Measurements from ENCODE around the gene UBE2H. TPM values are rescaled to one million over a fixed set of nuclear protein-coding genes. Genes with fewer than 3 reads are reported as not detected.

Gene UBE2H
- 10 to 100 TPM; 63.5 to 98.0 (median 71.5) TPM for total RNA-seq
- polyA plus RNA-seq, result 10 to 100 TPM; 13.5 to 22.2 (median 15.2) TPM
- long read RNA-seq, donor 1, full-length matches to known transcripts, result 29 of 29 reads
- long read RNA-seq, donor 1, partial matches to known transcripts, result 0 of 29 reads
- long read RNA-seq, donor 1, other reads (novel, unspliced or antisense), result 0 of 29 reads
- long read RNA-seq, donor 2, full-length matches to known transcripts, result 29 of 38 reads
- long read RNA-seq, donor 2, partial matches to known transcripts, result 9 of 38 reads
- long read RNA-seq, donor 2, other reads (novel, unspliced or antisense), result 0 of 38 reads

GRCh38 chr7:129952653-129953560 is at the start of gene UBE2H:
Gene UBE2H (minus strand): TSS chr7:129952960. CDS start chr7:129952555, 405 bp downstream.
- 6 to 10% (median 8%) methylated on average over 37 to 58 of the region's 58 CpGs for WGBS, 5 donors
- H3K4me1 ChIP-seq, result peaks cover 23 to 47% (median 39%) of the 10 kb centered on the region in 6 donors
- intact Hi-C loops (cut with DNase I; ENCODE audit: low total_unique reads), result no loop called here
- peak within 1 kb of the TSS; percentile 93 to 99 (median 98) for H3K27ac ChIP-seq
- peak; percentile 99 for TF ChIP-seq POLR2AphosphoS5 (IDR thresholded peaks at IDR 0.05)
- TF ChIP-seq POLR2A (IDR thresholded peaks at IDR 0.05), result peak; percentile 63 to 93 (median 81)
- peak in 1 of 11 experiments; percentile 21 for TF ChIP-seq CTCF (IDR thresholded peaks at IDR 0.05 in 8 of 11, conservative IDR thresholded peaks at IDR 0.05 in 3 of 11)
- H3K4me3 ChIP-seq, result peak within 1 kb of the TSS; percentile 67 to 95 (median 82)
- H3K27me3 ChIP-seq (replicated peaks in 1 of 7), result no peaks in the 10 kb centered on the region
- H3K9me3 ChIP-seq, result no peaks in the 10 kb centered on the region
- H3K36me3 ChIP-seq, result peaks cover 0 to 6% (median 0%) of the 10 kb centered on the region in 6 donors
- peak; percentile 97 for DNase-seq

GRCh38 chr7:129998446-129998845 is 45.7 kb upstream of the UBE2H start:
- Histone ChIP-seq H3K27ac (no peak overlapping the region), H3K27me3 (replicated peaks in 1 of 7) (no peaks in the 10 kb centered on the region), H3K4me3 (no peak overlapping the region), H3K9me3 (no peaks in the 10 kb centered on the region), H3K36me3 (no peaks in the 10 kb centered on the region), H3K4me1 (no peaks in the 10 kb centered on the region)
- WGBS, 5 donors, result 86 to 94% (median 89%) methylated on average over 5 of the region's 5 CpGs
- TF ChIP-seq POLR2A (IDR thresholded peaks at IDR 0.05) (no peak), CTCF (IDR thresholded peaks at IDR 0.05 in 8 of 11, conservative IDR thresholded peaks at IDR 0.05 in 3 of 11) (no peak), POLR2AphosphoS5 (IDR thresholded peaks at IDR 0.05) (no peak)
- DNase-seq, result no peak
- intact Hi-C loops (cut with DNase I; ENCODE audit: low total_unique reads), result no loop called here

GRCh38 chr7:129997285-129997684 is 44.5 kb upstream of the UBE2H start:
- intact Hi-C loops (cut with DNase I; ENCODE audit: low total_unique reads), result no loop called here
- TF ChIP-seq CTCF (IDR thresholded peaks at IDR 0.05 in 8 of 11, conservative IDR thresholded peaks at IDR 0.05 in 3 of 11), result no peak
- no peak for TF ChIP-seq POLR2A (IDR thresholded peaks at IDR 0.05)
- no peak for TF ChIP-seq POLR2AphosphoS5 (IDR thresholded peaks at IDR 0.05)
- no peaks in the 10 kb centered on the region for H3K9me3 ChIP-seq
- H3K27ac ChIP-seq, result no peak overlapping the region
- H3K4me1 ChIP-seq, result no peaks in the 10 kb centered on the region
- 69 to 75% (median 73%) methylated on average over 5 of the region's 5 CpGs for WGBS, 5 donors
- H3K4me3 ChIP-seq, result no peak overlapping the region
- H3K36me3 ChIP-seq, result no peaks in the 10 kb centered on the region
- DNase-seq, result no peak
- no peaks in the 10 kb centered on the region for H3K27me3 ChIP-seq (replicated peaks in 1 of 7)

DNA sequence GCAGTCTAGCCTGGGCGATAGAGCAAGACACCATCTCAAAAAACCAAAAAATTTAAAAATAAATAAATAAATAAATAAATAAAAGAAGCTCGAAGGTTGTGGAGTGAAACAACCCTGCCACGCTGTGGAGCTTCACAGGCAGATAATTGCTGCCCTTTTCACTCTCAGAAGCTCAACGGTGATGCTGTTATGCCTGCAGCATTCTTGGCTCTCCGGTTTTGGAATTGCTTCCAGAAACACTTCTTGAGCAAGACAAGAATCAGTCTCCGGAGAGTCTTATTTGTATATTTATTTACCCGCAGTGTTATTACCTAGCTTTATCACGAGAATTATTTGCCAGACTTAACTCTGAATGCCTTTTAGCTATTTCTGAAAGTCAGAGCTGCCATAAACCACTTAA is 40.5 kb upstream of the UBE2H start:
- no peaks in the 10 kb centered on the region for H3K27me3 ChIP-seq (replicated peaks in 1 of 7)
- no peak overlapping the region for H3K27ac ChIP-seq
- no peaks in the 10 kb centered on the region for H3K36me3 ChIP-seq
- WGBS, 5 donors, result 86 to 94% (median 91%) methylated on average over 8 of the region's 8 CpGs
- TF ChIP-seq CTCF (IDR thresholded peaks at IDR 0.05 in 8 of 11, conservative IDR thresholded peaks at IDR 0.05 in 3 of 11), result no peak
- TF ChIP-seq POLR2A (IDR thresholded peaks at IDR 0.05), result no peak
- TF ChIP-seq POLR2AphosphoS5 (IDR thresholded peaks at IDR 0.05), result no peak
- DNase-seq, result no peak
- peaks cover 0 to 18% (median 0%) of the 10 kb centered on the region in 6 donors for H3K4me1 ChIP-seq
- H3K9me3 ChIP-seq, result no peaks in the 10 kb centered on the region
- intact Hi-C loops (cut with DNase I; ENCODE audit: low total_unique reads), result no loop called here
- H3K4me3 ChIP-seq, result no peak overlapping the region

Data from spleen (tissue), 13 donors.